GM19025 (cell line): ENCODE data around the gene ADAMTSL2.

Experiments used
- ATAC-seq: cut with Tn5 transposase; IDR thresholded peaks from one replicate; pipeline ENCODE4 v1.9.1; 2021; ENCODE audit warnings: mild to moderate bottlenecking, low read depth, moderate library complexity; ENCODE audit not compliant: unreplicated experiment

The ADAMTSL2 gene

GRCh38 chr9:133583586-133583985 is 49.1 kb downstream of the ADAMTSL2 start:
- ATAC-seq = no peak

DNA sequence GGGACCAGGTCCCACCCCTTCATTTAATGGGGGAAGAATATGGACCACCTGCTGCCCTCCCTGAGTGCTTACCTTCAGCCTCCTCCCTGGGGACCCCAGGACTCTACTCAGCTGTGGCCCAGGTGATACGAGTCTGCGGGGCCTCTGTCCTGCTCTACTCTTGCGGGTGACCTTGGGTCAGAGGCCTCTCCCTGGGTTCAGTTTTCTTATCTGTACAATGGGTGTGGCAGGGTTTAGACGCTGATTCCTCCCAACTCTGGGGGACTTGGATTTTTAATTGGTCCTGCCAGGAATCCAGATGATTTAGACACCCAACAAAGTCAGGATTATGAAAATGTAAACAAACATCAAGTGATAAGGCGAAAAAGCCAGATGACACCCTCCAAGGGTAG is 49.7 kb downstream of the ADAMTSL2 start:
- no peak for ATAC-seq

DNA sequence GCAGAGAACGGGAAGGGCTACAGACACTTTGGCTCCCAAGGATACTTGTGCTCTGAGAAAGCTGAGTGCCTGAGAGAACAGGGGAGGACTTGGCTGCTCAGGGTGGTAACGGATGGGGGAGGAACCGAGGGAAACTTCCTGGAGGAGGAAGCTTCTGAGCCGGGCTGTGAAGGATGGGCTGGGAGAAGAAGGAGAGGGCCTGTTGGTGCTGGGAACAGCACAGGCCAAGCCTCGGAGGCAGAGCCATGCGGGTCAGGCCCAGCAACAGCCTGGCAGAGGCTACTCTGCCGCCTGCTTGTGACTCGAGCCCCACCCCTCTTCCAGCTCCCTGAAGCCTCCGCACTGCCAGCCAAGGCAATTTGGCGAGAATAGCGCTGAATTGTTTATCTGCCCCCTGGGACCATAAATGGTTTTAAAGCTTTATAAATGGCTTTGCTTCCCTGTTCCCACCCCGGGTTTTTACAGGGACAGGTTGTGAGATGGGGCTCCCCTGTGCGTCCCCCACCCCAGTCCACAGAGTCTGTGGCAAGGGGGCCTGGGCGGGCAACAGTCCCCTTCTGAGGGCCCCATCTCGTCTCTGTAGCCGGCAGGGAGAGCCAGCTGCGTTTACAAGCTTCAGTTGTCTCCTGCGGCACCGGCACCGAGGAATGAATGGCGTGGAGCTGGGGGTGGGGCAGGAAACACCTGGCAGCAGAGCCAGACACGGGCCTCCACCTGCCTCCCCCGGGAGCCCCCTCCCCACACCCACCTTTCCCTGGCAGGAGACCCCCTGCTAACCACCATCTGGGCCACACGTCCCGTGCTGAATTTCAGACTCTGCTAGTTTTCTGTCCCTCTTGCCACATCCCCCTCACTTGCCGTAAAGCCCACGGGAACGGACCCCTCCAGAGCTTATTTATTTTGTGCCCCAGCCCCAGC is 50.3 kb downstream of the ADAMTSL2 start:
- no peak for ATAC-seq

GRCh38 chr9:133585481-133586351 is 51.2 kb downstream of the ADAMTSL2 start:
- no peak for ATAC-seq

GRCh38 chr9:133587051-133587450 is 52.5 kb downstream of the ADAMTSL2 start:
- ATAC-seq = no peak

DNA sequence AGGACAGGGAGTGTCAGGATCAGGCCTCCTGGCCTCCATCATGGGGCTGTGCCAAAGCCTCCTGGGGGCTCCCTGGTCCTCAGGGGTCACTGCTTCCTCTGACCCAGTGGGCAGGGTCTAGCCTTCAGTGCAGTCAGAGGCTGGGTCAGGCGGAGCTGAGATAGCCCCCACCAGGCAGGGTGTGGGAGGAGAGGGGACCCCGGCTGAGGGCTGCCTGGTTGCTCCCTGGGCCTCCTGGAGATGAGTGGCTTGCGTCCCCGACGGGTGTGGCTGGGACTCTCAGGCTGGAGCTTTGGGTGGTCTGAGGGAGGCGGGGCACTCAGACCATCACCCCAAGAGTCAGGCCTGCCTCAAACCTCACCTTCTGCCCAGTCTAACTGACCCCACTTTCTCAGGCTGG is 53.0 kb downstream of the ADAMTSL2 start:
- no peak for ATAC-seq

- ATAC-seq = no peak
Measured at GRCh38 chr9:133589454-133590227, 55.1 kb downstream of the ADAMTSL2 start.

DNA sequence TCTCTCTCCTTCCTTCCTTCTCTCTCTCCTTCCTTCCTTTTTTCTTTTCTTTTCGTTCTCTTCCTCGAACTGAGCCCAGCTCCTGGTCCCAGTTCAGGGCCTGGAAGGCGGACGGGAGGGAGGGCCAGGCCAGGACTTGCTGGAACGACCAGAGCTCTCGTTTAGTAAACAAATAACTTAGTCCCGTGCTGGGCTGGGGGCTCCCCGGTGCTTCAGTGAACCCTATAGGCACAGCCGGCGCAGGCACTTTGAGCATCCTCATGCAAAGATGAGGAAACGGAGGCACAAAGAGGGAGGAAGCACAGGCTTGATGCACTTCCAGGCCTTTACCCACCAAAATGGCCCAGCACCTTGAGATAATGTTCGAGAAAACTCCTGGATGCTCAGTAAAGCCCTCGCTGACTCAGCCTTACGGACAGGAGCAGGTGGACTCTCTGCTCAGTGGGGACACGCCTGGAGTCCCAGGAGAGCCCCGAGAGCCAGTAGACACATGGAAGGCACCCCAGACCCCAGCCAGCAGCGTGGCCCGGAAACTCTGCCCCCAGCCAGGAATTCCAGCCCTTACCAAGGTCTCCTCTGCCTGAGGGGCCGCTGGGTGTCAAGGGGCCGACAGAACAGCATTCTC is 55.8 kb downstream of the ADAMTSL2 start:
- ATAC-seq = no peak

- no peak for ATAC-seq
Measured at GRCh38 chr9:133591116-133591910, 56.8 kb downstream of the ADAMTSL2 start.

GRCh38 chr9:133591985-133592384 is 57.5 kb downstream of the ADAMTSL2 start:
- ATAC-seq = no peak

- ATAC-seq = no peak
Measured at GRCh38 chr9:133592731-133593409, 58.4 kb downstream of the ADAMTSL2 start.

DNA sequence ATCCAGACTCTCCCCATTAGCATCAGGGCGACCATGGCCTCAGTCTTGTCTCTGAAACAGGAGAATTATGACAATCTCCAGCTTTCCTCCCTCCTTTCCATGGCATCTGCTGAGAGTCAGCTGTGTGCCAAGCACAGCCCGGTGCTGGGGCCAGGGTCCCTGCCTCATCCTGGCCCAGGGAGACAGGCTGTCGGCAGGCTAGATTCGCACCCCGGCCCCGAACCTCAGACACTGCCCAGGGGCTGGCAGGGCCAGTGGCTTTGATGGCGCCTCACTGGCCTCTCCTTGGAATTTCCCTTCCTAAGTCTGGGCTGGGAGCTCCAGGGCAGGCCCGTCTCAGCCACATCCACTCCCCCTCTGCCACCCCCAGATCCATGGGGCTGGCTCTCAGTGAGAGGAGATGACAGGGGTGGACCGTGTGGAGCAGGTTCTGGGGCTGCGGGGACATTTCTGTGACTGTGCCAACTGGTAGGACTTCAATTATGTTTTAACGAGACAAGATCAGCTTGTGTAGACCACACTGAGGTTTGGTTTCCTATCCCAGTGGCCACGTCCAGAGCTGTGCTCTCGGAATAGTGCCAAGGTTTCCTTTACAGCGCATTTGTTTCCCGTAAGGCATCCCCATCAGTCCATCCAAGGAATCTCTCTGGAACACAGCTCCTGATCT is 59.2 kb downstream of the ADAMTSL2 start:
- ATAC-seq = no peak

- no peak for ATAC-seq
Measured at GRCh38 chr9:133594310-133594709, 59.8 kb downstream of the ADAMTSL2 start.

DNA sequence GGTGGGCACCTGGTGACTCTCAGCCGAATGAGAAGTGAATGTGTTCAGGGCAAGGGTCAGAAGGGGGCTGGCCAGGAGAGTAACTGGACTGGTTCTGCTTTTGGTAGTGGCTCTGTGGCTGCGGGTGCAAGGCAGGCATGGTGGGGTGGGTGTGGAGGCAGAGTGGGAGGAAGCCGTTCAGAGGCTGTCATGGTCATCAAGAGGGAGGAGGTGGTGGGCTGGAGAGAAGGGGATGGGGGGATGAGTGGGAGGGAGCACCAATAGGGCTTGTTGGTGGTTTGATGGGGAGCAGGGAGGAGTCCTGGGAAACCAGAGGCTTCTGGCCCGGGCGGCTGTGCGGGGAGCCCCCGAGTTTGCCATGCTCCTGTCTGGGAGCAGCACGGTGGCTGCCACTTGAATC is 61.4 kb downstream of the ADAMTSL2 start:
- ATAC-seq = no peak

DNA sequence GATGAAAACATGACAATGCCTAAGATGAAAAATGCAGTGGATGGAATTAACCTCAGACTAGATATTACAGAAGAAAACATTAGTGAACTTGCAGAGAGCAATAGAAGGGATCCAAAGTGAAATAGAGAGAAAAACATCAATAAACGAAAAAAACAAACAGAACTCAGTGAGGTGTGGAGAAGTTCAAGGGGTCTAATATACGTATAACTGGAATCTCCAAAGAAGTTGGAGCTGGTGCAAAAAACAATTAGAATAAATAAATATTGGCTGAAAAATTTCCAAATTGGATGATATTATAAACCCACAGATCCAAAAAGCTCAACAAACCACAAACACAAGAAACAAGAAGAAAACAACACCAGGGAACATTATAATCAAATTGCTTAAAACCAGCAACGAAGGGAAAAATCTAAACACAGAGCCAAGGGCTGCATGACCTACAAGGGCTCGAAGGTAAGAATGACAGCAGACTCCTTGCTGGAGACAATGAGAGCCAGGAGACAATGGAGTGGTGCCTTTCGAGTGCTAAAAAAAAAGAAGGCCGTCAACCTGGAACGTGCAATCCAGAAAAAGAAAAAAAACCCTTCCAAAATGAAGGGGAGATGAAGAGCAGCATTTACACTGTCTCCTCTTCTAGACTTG is 62.9 kb downstream of the ADAMTSL2 start:
- ATAC-seq = no peak

GRCh38 chr9:133598978-133599377 is 64.5 kb downstream of the ADAMTSL2 start:
- no peak for ATAC-seq

DNA sequence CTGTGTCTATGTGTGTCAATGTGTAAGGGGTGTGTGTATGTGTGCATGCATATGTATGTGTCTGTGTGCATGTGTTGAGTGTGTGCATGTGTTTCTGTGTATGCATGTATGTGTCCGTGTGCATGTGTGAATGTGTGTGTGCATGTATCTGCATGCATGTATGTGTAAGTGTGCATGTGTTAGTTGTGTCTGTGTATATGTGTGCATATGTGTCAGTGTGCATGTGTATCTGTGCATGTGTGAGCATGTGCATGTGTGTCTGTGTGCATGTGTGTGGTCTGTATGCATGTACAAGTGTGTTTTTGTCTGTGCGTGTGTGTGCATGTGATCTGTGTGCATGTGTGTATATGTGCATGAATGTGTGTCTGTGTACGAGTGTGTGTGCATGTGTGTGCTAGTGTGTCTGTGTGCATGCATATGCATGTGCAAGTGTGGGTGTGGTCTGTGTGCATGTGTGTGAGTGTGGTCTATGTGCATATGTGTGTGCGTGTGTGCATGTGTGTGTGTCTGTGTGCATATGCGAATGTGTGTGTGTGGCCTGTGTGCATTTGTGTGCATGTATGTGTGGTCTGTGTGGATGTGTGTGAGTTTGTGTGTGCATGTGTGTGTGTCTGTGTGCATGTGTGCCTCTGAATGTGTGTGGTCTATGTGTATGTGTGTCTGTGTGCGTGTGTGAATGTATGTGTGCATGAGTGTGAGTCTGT is 65.1 kb downstream of the ADAMTSL2 start:
- no peak for ATAC-seq
